ENCODE data around the gene ZNF219. TPM values are rescaled to one million over a fixed set of nuclear protein-coding genes. Genes with fewer than 3 reads are reported as not detected.

Gene ZNF219
- total RNA-seq, 4 donors from 2014 or later, result 44.2 to 70.0 (median 56.7) TPM

GRCh38 chr14:21123429-21123828, 25.0 kb upstream of the ZNF219 start:
- H3K9me3 ChIP-seq, result no peaks in the 10 kb centered on the region
- WGBS, result 53% methylated on average over 1 of the region's 1 CpG
- DNase-seq (ENCODE audit: low spot score in 2 of 2), result no peak
- no peak overlapping the region for H3K27ac ChIP-seq
- no peaks in the 10 kb centered on the region for H3K27me3 ChIP-seq
- no peaks in the 10 kb centered on the region for H3K36me3 ChIP-seq
- TF ChIP-seq POLR2AphosphoS5 (IDR thresholded peaks at IDR 0.05) (no peak), EP300 (IDR thresholded peaks at IDR 0.05) (no peak), POLR2A (IDR thresholded peaks at IDR 0.05) (no peak)
- TF ChIP-seq, protein P1, sequence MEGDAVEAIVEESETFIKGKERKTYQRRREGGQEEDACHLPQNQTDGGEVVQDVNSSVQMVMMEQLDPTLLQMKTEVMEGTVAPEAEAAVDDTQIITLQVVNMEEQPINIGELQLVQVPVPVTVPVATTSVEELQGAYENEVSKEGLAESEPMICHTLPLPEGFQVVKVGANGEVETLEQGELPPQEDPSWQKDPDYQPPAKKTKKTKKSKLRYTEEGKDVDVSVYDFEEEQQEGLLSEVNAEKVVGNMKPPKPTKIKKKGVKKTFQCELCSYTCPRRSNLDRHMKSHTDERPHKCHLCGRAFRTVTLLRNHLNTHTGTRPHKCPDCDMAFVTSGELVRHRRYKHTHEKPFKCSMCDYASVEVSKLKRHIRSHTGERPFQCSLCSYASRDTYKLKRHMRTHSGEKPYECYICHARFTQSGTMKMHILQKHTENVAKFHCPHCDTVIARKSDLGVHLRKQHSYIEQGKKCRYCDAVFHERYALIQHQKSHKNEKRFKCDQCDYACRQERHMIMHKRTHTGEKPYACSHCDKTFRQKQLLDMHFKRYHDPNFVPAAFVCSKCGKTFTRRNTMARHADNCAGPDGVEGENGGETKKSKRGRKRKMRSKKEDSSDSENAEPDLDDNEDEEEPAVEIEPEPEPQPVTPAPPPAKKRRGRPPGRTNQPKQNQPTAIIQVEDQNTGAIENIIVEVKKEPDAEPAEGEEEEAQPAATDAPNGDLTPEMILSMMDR (IDR thresholded peaks at IDR 0.05), result no peak
- H3K4me3 ChIP-seq, result no peak overlapping the region
- no peaks in the 10 kb centered on the region for H3K4me1 ChIP-seq

- no peak for DNase-seq (ENCODE audit: low spot score in 2 of 2)
- Histone ChIP-seq H3K27ac (no peak overlapping the region), H3K4me1 (no peaks in the 10 kb centered on the region), H3K36me3 (no peaks in the 10 kb centered on the region), H3K9me3 (no peaks in the 10 kb centered on the region), H3K27me3 (no peaks in the 10 kb centered on the region), H3K4me3 (no peak overlapping the region)
- WGBS, result 48% methylated on average over 1 of the region's 1 CpG
- TF ChIP-seq, protein P1 (IDR thresholded peaks at IDR 0.05), result no peak
- no peak for TF ChIP-seq POLR2A (IDR thresholded peaks at IDR 0.05)
- no peak for TF ChIP-seq POLR2AphosphoS5 (IDR thresholded peaks at IDR 0.05)
- no peak for TF ChIP-seq EP300 (IDR thresholded peaks at IDR 0.05)
Measured at GRCh38 chr14:21121122-21121521, 22.7 kb upstream of the ZNF219 start.

- Histone ChIP-seq H3K27me3 (no peaks in the 10 kb centered on the region), H3K9me3 (no peaks in the 10 kb centered on the region), H3K27ac (no peak overlapping the region), H3K4me3 (no peak overlapping the region), H3K36me3 (no peaks in the 10 kb centered on the region), H3K4me1 (no peaks in the 10 kb centered on the region)
- WGBS, result 86% methylated on average over 6 of the region's 6 CpGs
- TF ChIP-seq EP300 (IDR thresholded peaks at IDR 0.05) (no peak), POLR2AphosphoS5 (IDR thresholded peaks at IDR 0.05) (no peak), POLR2A (IDR thresholded peaks at IDR 0.05) (no peak)
- DNase-seq (ENCODE audit: low spot score in 2 of 2), result no peak
Measured at GRCh38 chr14:21120686-21121085, 22.2 kb upstream of the ZNF219 start.

GRCh38 chr14:21118933-21119332, 20.5 kb upstream of the ZNF219 start:
- WGBS, result 96% methylated on average over 3 of the region's 3 CpGs
- DNase-seq (ENCODE audit: low spot score in 2 of 2), result no peak
- Histone ChIP-seq H3K27me3 (no peaks in the 10 kb centered on the region), H3K4me1 (no peaks in the 10 kb centered on the region), H3K4me3 (no peak overlapping the region), H3K36me3 (no peaks in the 10 kb centered on the region), H3K27ac (no peak overlapping the region), H3K9me3 (no peaks in the 10 kb centered on the region)
- TF ChIP-seq POLR2A (IDR thresholded peaks at IDR 0.05), result no peak
- no peak for TF ChIP-seq POLR2AphosphoS5 (IDR thresholded peaks at IDR 0.05)
- TF ChIP-seq EP300 (IDR thresholded peaks at IDR 0.05), result no peak
- TF ChIP-seq, protein P1 (IDR thresholded peaks at IDR 0.05), result no peak

DNA sequence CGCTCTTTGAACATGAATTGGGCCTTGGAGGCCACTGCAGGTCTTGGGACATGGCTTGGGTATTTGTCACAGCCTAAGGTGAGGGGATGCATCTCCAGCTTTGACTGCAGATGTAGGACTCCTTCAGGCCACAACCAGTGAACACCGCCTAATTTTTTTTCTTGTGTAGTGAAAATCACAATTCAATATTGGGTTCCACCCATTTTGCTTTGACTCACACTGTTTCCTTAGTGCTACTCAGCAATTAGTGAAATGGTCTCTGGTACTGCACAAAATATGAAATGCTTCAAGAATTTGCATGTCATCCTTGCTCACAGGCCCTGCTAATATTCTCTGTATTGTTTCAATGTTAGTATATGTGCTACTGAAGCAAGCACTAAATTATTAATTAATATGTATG, 14.9 kb upstream of the ZNF219 start:
- H3K4me3 ChIP-seq, result no peak overlapping the region

More for the DNA sequence above, 14.9 kb upstream of the ZNF219 start:
- no peak for DNase-seq (ENCODE audit: low spot score in 2 of 2)
- no peaks in the 10 kb centered on the region for H3K9me3 ChIP-seq
- H3K36me3 ChIP-seq, result no peaks in the 10 kb centered on the region
- no peak overlapping the region for H3K27ac ChIP-seq
- no peak for TF ChIP-seq POLR2AphosphoS5 (IDR thresholded peaks at IDR 0.05)
- no peak for TF ChIP-seq EP300 (IDR thresholded peaks at IDR 0.05)
- TF ChIP-seq, protein P1 (IDR thresholded peaks at IDR 0.05), result no peak
- H3K27me3 ChIP-seq, result no peaks in the 10 kb centered on the region
- H3K4me1 ChIP-seq, result peaks cover 13% of the 10 kb centered on the region
- 86% methylated on average over 2 of the region's 2 CpGs for WGBS
